Muscle of leg (tissue), 11 donors: ENCODE results near the gene COASY. TPM values are rescaled to one million over a fixed set of nuclear protein-coding genes. Genes with fewer than 3 reads are reported as not detected.
A peak's percentile ranks its signal among the peaks of the same experiment; 100 is the strongest.
"Not testable (repeated sequence)": the region's sequence is repeated elsewhere in the genome, so short reads cannot be mapped to it uniquely, and the experiment has no call there.

Source experiments
- DNase-seq: peaks from one replicate; pipeline ENCODE4 v3.0.0; 2013
- H3K27ac ChIP-seq: one replicate; pipeline ENCODE4 v1.5.1; 2013; ENCODE audit warnings: mild to moderate bottlenecking, low read length, control low read depth
- H3K27me3 ChIP-seq: one replicate; pipeline ENCODE4 v1.6.1; 2013; ENCODE audit warnings: low read length; ENCODE audit not compliant: control insufficient read depth, insufficient read depth
- H3K36me3 ChIP-seq: one replicate; pipeline ENCODE4 v1.6.1; 2013; ENCODE audit warnings: low read length; ENCODE audit not compliant: control insufficient read depth, insufficient read depth
- H3K4me1 ChIP-seq: one replicate; pipeline ENCODE4 v1.6.1; 2013; ENCODE audit warnings: low read length; ENCODE audit not compliant: control insufficient read depth, insufficient read depth
- H3K4me3 ChIP-seq: one replicate; pipeline ENCODE4 v1.5.1; 2013; ENCODE audit warnings: low read length, control low read depth
- H3K9me3 ChIP-seq: replicated peaks from 2 replicates; pipeline ENCODE4 v1.6.1; 2013; ENCODE audit warnings: low read depth, low read length; ENCODE audit not compliant: control insufficient read depth
- WGBS: methylation state at CpG from one replicate; pipeline ENCODE4 v1.1.5; 2013; ENCODE audit warnings: missing lambda C conversion rate; ENCODE audit not compliant: insufficient coverage; 5-methylcytosine and 5-hydroxymethylcytosine counted together
- polyA plus RNA-seq, 8 donors: library from polyadenylated mRNA; unstranded; fragments of 120-200 nt; gene quantifications; one replicate each; pipeline versions ENCODE4 v1.2.1 to v1.2.3, GENCODE V29; 2013; ENCODE audit warnings: inconsistent platforms in 1 of 8, low replicate concordance in 1 of 8; ENCODE audit not compliant: insufficient read length in 8 of 8, insufficient read depth in 1 of 8
- total RNA-seq: library from RNA; stranded (reverse); fragments of 120-200 nt; gene quantifications from one replicate; pipeline ENCODE4 v1.2.4, GENCODE V29; 2013

COASY gene
- total and polyA plus RNA-seq, 9 donors: 13.0 to 33.5 (median 28.6) TPM

DNA sequence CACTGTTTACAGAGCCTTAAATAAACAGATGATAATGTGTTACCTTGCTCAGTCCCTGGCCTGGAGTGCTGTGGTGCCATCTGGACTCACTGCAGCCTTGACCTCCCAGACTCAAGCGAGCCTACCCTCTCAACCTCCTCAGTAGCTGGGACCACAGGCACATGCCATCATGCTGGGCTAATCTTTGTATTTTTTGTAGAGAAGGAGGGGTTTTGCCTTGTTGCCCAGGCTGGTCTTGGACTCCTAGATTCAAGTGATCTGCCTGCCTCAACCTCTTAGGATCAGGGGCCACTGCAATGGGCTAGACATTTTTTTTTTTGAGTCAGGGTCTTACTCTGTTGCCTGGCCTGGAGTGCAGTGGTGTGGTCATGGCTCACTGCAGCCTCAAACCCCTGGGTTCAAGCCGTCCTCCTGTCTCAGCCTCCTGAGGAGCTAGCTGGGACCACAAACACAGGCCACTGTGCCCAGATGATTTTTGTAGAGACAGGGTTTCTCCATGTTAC lies 30.9 kb upstream of the COASY start:
- Histone ChIP-seq H3K9me3 (no peaks in the 10 kb centered on the region), H3K36me3 (no peaks in the 10 kb centered on the region), H3K27me3 (no peaks in the 10 kb centered on the region), H3K27ac (no peak overlapping the region), H3K4me3 (no peak overlapping the region), H3K4me1 (peaks cover 20% of the 10 kb centered on the region)
- 100% methylated on average over 1 of the region's 2 CpGs for WGBS
- no peak for DNase-seq

DNA sequence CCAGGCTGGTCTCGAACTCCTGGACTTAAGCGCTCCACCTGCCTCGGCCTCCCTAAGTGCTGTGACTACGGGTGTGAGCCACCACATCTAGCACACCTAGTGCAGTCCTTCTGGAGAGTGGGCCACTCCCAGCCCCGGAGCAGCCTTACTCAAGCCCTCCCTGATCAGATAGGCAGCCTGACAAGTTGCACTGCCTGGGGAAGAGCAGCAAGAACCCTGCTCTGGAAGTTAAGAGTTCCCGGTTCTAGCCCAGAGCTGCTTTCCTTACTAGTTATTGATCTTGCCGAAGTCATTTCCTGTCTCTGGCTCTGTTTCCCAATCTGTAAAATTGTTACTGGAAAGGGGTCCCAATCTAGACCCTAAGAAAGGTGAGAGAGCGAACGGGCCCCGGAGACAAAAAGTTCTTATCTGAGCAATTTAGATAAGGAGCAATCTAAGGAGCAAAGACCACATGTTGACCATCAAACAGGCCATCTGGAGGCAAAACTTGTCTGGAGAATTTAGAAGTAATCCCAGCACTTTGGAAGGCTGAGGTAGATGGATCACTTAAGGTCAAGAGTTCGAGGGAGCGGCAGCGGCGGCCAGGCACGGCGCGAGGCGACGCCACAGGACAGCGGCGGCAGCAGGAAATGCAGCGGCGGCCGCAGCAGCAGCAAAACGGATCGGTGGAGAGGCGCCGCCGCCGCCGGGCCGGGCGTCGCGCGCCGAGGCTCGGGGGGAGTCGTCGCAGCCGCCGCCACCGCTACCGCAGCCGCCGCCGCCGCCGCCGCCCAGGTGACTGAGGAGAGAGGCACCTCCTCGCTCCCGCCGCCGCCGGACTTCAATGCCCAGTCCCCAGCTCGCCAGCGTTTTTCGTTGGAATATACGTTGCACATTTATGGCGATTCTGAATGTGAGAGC lies 30.2 kb upstream of the COASY start:
- peak; percentile 77 for DNase-seq
- 13% methylated on average over 44 of the region's 60 CpGs for WGBS
- Histone ChIP-seq H3K36me3 (no peaks in the 10 kb centered on the region), H3K4me1 (peaks cover 22% of the 10 kb centered on the region), H3K27ac (peak overlapping the region; percentile 75), H3K9me3 (no peaks in the 10 kb centered on the region), H3K4me3 (peak overlapping the region; percentile 54), H3K27me3 (no peaks in the 10 kb centered on the region)

DNA sequence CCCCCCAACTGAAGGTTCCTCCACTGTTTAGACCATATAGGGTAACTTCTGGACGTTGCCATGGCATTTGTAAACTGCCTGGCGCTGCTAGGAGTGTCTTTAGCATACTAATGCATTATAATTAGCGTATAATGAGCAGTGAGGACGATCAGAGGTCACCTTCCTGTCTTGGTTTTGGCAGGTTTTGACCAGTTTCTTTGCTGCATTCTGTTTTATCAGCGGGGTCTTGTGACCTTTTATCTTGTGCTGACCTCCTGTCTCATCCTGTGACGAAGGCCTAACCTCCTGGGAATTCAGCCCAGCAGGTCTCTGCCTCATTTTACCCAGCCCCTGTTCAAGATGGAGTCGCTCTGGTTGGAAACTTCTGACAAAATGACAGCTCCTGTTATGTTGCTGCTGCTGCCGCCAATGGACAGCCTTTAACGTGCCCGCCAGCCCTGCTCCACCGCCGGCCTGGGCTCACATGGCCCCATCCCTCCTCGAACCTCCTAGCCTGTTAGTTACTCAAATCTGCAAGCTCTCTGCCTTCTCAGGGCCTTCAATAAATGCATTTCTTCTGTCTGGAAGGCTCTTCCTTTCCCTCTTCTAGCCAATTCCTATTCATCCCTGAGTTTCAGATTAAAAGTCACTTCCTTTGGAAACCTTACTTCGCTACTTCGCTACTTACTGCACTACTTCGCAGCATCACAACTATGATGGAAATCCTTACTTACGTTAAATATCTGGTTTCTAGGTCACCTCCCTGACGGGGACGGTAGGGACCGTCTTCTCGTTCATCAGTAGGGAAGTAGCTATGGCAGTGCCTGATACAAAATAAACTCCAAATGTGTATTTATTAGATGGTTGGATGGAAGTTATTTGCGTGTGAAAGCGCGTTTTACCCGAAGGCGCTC lies 26.5 kb upstream of the COASY start:
- Histone ChIP-seq H3K27ac (peak overlapping the region; percentile 89), H3K4me1 (peaks cover 33% of the 10 kb centered on the region), H3K4me3 (peak overlapping the region; percentile 38), H3K9me3 (no peaks in the 10 kb centered on the region), H3K36me3 (peaks cover 28% of the 10 kb centered on the region), H3K27me3 (no peaks in the 10 kb centered on the region)
- 32% methylated on average over 15 of the region's 26 CpGs for WGBS
- DNase-seq: no peak

DNA sequence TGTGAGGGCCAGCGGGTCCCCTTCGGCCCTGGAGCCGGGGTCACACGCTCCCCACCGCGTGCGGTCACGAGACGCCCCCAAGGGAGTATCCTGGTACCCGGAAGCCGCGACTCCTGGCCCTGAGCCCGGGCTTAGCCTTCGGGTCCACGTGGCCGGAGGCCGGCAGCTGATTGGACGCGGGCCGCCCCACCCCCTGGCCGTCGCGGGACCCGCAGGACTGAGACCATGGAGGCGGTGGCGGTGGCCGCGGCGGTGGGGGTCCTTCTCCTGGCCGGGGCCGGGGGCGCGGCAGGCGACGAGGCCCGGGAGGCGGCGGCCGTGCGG lies 25.9 kb upstream of the COASY start, which contains the start of gene NAGLU:
TSS of gene NAGLU (plus strand) at position 194 of the 324 bp plus-strand sequence. CDS start at position 226, 32 bp downstream.
- Histone ChIP-seq H3K27me3 (no peaks in the 10 kb centered on the region), H3K4me3 (peak within 1 kb of the TSS; percentile 68), H3K9me3 (no peaks in the 10 kb centered on the region), H3K4me1 (peaks cover 33% of the 10 kb centered on the region), H3K36me3 (peaks cover 33% of the 10 kb centered on the region), H3K27ac (peak within 1 kb of the TSS; percentile 94)
- under 1% methylated on average over 40 of the region's 40 CpGs for WGBS
- DNase-seq: peak; percentile 97

DNA sequence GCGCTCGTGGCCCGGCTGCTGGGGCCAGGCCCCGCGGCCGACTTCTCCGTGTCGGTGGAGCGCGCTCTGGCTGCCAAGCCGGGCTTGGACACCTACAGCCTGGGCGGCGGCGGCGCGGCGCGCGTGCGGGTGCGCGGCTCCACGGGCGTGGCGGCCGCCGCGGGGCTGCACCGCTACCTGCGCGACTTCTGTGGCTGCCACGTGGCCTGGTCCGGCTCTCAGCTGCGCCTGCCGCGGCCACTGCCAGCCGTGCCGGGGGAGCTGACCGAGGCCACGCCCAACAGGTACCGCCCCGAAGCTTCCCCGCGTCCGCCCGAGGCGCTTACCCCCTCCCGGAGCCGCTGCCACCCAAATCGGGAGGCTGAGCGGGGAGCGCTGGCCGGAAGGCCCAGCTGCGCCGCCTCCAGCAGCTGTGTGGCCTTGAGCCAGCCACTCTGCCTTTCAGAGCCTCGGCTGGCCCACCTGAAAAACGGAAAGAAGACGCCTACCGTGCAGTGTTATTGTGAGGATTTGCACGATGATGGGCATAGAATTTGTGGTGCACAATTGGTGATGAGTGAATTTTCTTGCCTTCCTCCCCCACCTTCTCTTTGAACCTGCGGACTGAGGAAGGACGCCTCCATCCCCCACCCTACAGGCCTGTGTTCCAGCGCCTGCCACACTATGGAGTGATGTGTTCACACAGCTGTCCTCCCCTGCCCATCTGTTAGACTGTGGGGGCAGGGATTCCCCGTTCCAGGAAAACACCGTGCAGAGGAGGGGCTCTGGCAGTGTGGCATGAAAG lies 25.4 kb upstream of the COASY start:
- WGBS: under 1% methylated on average over 52 of the region's 65 CpGs
- peak overlapping the region; percentile 94 for H3K27ac ChIP-seq
- DNase-seq: peak; percentile 93
- H3K9me3 ChIP-seq: no peaks in the 10 kb centered on the region
- peaks cover 33% of the 10 kb centered on the region for H3K4me1 ChIP-seq
- H3K27me3 ChIP-seq: no peaks in the 10 kb centered on the region
- H3K36me3 ChIP-seq: peaks cover 39% of the 10 kb centered on the region
- H3K4me3 ChIP-seq: peak overlapping the region; percentile 68

DNA sequence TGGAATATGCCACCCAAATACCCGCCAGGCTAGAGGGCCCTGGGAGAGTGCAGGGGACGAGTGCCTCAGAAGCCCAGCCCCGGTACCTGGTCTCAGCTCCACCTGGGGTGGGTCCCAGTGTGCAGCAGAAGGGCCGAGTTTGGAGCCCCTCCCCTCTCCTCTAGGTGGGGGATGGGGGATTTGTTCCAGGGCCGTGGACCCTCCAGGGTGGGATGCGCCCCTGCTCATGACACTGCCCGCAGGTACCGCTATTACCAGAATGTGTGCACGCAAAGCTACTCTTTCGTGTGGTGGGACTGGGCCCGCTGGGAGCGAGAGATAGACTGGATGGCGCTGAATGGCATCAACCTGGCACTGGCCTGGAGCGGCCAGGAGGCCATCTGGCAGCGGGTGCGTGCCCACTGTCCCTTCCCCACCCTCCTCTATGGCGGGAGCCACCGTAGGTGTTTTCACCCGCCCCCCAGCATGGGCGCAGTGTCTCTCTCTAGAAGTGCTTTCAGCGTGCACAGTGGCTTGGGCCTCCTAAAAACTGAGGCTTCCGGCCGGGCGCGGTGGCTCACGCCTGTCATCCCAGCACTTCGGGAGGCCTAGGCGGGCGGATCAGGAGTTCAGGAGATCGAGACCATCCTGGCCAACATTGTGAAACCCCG lies 24.7 kb upstream of the COASY start:
- 86% methylated on average over 16 of the region's 31 CpGs for WGBS
- Histone ChIP-seq H3K4me3 (peak overlapping the region; percentile 68), H3K9me3 (no peaks in the 10 kb centered on the region), H3K36me3 (peaks cover 42% of the 10 kb centered on the region), H3K4me1 (peaks cover 32% of the 10 kb centered on the region), H3K27me3 (no peaks in the 10 kb centered on the region), H3K27ac (peak overlapping the region; percentile 94)
- DNase-seq: no peak

DNA sequence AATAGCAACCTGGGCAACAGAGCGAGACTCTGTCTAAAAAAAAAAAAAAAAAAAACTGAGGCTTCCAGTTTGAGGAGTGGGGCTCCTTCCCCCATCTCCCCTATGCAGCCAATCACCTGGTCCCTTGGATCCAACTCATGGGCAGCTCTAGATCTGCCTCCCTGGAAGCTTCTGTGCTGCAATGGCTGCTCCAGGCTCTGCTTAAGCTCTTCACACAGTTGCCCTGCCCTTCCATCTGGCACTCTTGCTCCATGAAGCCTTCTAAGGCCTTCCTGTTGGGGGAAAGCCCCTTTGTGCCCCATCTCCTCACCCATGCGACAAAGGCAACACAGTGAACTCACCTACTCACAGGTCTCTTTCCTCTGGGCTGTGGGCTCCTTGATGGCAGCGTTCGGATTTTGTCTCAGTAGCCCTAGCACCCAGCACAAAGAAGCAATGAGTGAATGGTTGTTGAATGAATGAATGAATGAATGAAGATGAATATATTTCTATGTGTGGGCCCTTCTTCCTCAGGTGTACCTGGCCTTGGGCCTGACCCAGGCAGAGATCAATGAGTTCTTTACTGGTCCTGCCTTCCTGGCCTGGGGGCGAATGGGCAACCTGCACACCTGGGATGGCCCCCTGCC lies 24.0 kb upstream of the COASY start:
- H3K36me3 ChIP-seq: peaks cover 49% of the 10 kb centered on the region
- WGBS: 100% methylated on average over 2 of the region's 5 CpGs
- H3K4me1 ChIP-seq: peaks cover 39% of the 10 kb centered on the region
- H3K4me3 ChIP-seq: no peak overlapping the region
- H3K27ac ChIP-seq: no peak overlapping the region
- no peak for DNase-seq
- H3K9me3 ChIP-seq: no peaks in the 10 kb centered on the region
- no peaks in the 10 kb centered on the region for H3K27me3 ChIP-seq

DNA sequence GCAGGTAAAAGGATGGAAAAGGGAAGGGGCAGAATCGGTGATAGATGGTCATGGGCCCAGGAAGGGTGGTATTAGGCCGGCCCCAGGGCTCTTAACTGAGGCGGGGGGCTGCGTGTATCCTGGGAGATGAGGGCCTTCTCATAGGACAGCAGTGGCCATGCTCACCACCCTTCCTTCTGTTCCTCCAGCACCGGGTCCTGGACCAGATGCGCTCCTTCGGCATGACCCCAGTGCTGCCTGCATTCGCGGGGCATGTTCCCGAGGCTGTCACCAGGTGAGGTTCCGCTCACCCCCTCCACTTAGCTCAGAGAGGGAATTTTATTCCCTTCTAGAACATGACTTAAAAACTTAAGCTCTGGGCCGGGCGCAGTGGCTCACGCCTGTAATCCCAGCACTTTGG lies 23.5 kb upstream of the COASY start:
- WGBS: 97% methylated on average over 9 of the region's 14 CpGs
- no peaks in the 10 kb centered on the region for H3K9me3 ChIP-seq
- H3K36me3 ChIP-seq: peaks cover 54% of the 10 kb centered on the region
- DNase-seq: no peak
- H3K27ac ChIP-seq: no peak overlapping the region
- peaks cover 44% of the 10 kb centered on the region for H3K4me1 ChIP-seq
- H3K27me3 ChIP-seq: no peaks in the 10 kb centered on the region
- H3K4me3 ChIP-seq: no peak overlapping the region

DNA sequence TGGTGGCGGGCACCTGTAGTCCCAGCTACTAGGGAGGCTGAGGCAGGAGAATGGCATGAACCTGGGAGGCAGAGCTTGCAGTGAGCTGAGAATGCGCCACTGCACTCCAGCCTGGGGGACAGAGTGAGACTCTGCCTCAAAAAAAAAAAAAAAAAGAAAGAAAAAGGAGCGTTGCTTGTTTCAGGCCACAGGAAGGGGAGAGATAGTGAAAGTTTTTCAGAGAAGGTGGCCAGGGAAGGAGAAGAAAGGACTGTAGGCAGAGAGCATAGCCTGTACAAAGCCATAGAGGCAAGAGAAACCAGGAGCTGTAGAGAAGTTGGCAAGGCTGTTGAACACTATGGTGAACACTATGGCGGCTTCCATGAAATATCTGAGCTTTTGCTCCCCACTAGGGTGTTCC lies 21.4 kb upstream of the COASY start:
- H3K27me3 ChIP-seq, DNase-seq, H3K4me3 ChIP-seq, H3K9me3 ChIP-seq, H3K27ac ChIP-seq: not testable (repeated sequence)
- H3K36me3 ChIP-seq: peaks cover 66% of the 10 kb centered on the region
- peaks cover 56% of the 10 kb centered on the region for H3K4me1 ChIP-seq
- 100% methylated on average over 3 of the region's 4 CpGs for WGBS
